ENCODE results near the gene RASIP1.
"Not testable (repeated sequence)": the region's sequence is repeated elsewhere in the genome, so short reads cannot be mapped to it uniquely, and the experiment has no call there.

The RASIP1 gene

GRCh38 chr19:48770266-48770665, 29.9 kb upstream of the RASIP1 start:
- H3K4me3 ChIP-seq (ENCODE audit: low read depth, low read length): no peak overlapping the region
- H3K4me1 ChIP-seq (ENCODE audit: control insufficient read depth, insufficient read depth, low read length): peaks cover 2% of the 10 kb centered on the region; the same call in 1 of the 2 replicates
- no peak overlapping the region for H3K9ac ChIP-seq (ENCODE audit: low read depth, low read length)
- no peaks in the 10 kb centered on the region for H3K9me3 ChIP-seq (ENCODE audit: control insufficient read depth, insufficient read depth, low read length)
- H3K36me3 ChIP-seq (ENCODE audit: control insufficient read depth, insufficient read depth, low read length): no peaks in the 10 kb centered on the region
- no peak overlapping the region for H3K27ac ChIP-seq (ENCODE audit: low read depth, low read length)
- no peaks in the 10 kb centered on the region for H3K27me3 ChIP-seq (ENCODE audit: control insufficient read depth, insufficient read depth, low read length)

GRCh38 chr19:48768994-48769713, 28.7 kb upstream of the RASIP1 start:
- Histone ChIP-seq H3K9me3 (ENCODE audit: control insufficient read depth, insufficient read depth, low read length) (no peaks in the 10 kb centered on the region), H3K9ac (ENCODE audit: low read depth, low read length) (no peak overlapping the region), H3K27me3 (ENCODE audit: control insufficient read depth, insufficient read depth, low read length) (no peaks in the 10 kb centered on the region), H3K27ac (ENCODE audit: low read depth, low read length) (no peak overlapping the region), H3K4me1 (ENCODE audit: control insufficient read depth, insufficient read depth, low read length) (peaks cover 2% of the 10 kb centered on the region; the same call in 1 of the 2 replicates), H3K36me3 (ENCODE audit: control insufficient read depth, insufficient read depth, low read length) (no peaks in the 10 kb centered on the region), H3K4me3 (ENCODE audit: low read depth, low read length) (no peak overlapping the region)

- not testable (repeated sequence) for H3K9ac ChIP-seq (ENCODE audit: low read depth, low read length); H3K9me3 ChIP-seq (ENCODE audit: control insufficient read depth, insufficient read depth, low read length); H3K4me3 ChIP-seq (ENCODE audit: low read depth, low read length); H3K36me3 ChIP-seq (ENCODE audit: control insufficient read depth, insufficient read depth, low read length); H3K27ac ChIP-seq (ENCODE audit: low read depth, low read length); H3K27me3 ChIP-seq (ENCODE audit: control insufficient read depth, insufficient read depth, low read length); H3K4me1 ChIP-seq (ENCODE audit: control insufficient read depth, insufficient read depth, low read length)
Observed at GRCh38 chr19:48768171-48768753, 27.9 kb upstream of the RASIP1 start.

GRCh38 chr19:48765816-48766215, 25.4 kb upstream of the RASIP1 start:
- H3K4me1 ChIP-seq (ENCODE audit: control insufficient read depth, insufficient read depth, low read length); H3K27me3 ChIP-seq (ENCODE audit: control insufficient read depth, insufficient read depth, low read length); H3K36me3 ChIP-seq (ENCODE audit: control insufficient read depth, insufficient read depth, low read length); H3K9me3 ChIP-seq (ENCODE audit: control insufficient read depth, insufficient read depth, low read length); H3K9ac ChIP-seq (ENCODE audit: low read depth, low read length); H3K27ac ChIP-seq (ENCODE audit: low read depth, low read length); H3K4me3 ChIP-seq (ENCODE audit: low read depth, low read length): not testable (repeated sequence)

- Histone ChIP-seq H3K9me3 (ENCODE audit: control insufficient read depth, insufficient read depth, low read length) (no peaks in the 10 kb centered on the region), H3K9ac (ENCODE audit: low read depth, low read length) (no peak overlapping the region), H3K36me3 (ENCODE audit: control insufficient read depth, insufficient read depth, low read length) (no peaks in the 10 kb centered on the region), H3K4me3 (ENCODE audit: low read depth, low read length) (no peak overlapping the region), H3K27ac (ENCODE audit: low read depth, low read length) (no peak overlapping the region), H3K4me1 (ENCODE audit: control insufficient read depth, insufficient read depth, low read length) (peaks cover 4% of the 10 kb centered on the region; the same call in 1 of the 2 replicates), H3K27me3 (ENCODE audit: control insufficient read depth, insufficient read depth, low read length) (no peaks in the 10 kb centered on the region)
Observed at GRCh38 chr19:48760504-48761205, 20.2 kb upstream of the RASIP1 start.

- no peak overlapping the region for H3K27ac ChIP-seq (ENCODE audit: low read depth, low read length)
- H3K9ac ChIP-seq (ENCODE audit: low read depth, low read length): no peak overlapping the region
- no peaks in the 10 kb centered on the region for H3K36me3 ChIP-seq (ENCODE audit: control insufficient read depth, insufficient read depth, low read length)
- H3K4me1 ChIP-seq (ENCODE audit: control insufficient read depth, insufficient read depth, low read length): peaks cover 13% of the 10 kb centered on the region
- H3K9me3 ChIP-seq (ENCODE audit: control insufficient read depth, insufficient read depth, low read length): no peaks in the 10 kb centered on the region
- H3K27me3 ChIP-seq (ENCODE audit: control insufficient read depth, insufficient read depth, low read length): no peaks in the 10 kb centered on the region
- no peak overlapping the region for H3K4me3 ChIP-seq (ENCODE audit: low read depth, low read length)
Observed at GRCh38 chr19:48757741-48758144, 17.3 kb upstream of the RASIP1 start.

- Histone ChIP-seq H3K9me3 (ENCODE audit: control insufficient read depth, insufficient read depth, low read length) (no peaks in the 10 kb centered on the region), H3K27ac (ENCODE audit: low read depth, low read length) (no peak overlapping the region), H3K4me1 (ENCODE audit: control insufficient read depth, insufficient read depth, low read length) (peaks cover 13% of the 10 kb centered on the region), H3K36me3 (ENCODE audit: control insufficient read depth, insufficient read depth, low read length) (no peaks in the 10 kb centered on the region), H3K4me3 (ENCODE audit: low read depth, low read length) (no peak overlapping the region), H3K27me3 (ENCODE audit: control insufficient read depth, insufficient read depth, low read length) (no peaks in the 10 kb centered on the region), H3K9ac (ENCODE audit: low read depth, low read length) (no peak overlapping the region)
Observed at GRCh38 chr19:48757089-48757675, 16.8 kb upstream of the RASIP1 start.

- H3K27ac ChIP-seq (ENCODE audit: low read depth, low read length): no peak overlapping the region
- H3K4me3 ChIP-seq (ENCODE audit: low read depth, low read length): no peak overlapping the region
- no peaks in the 10 kb centered on the region for H3K9me3 ChIP-seq (ENCODE audit: control insufficient read depth, insufficient read depth, low read length)
- H3K4me1 ChIP-seq (ENCODE audit: control insufficient read depth, insufficient read depth, low read length): peaks cover 13% of the 10 kb centered on the region
- H3K36me3 ChIP-seq (ENCODE audit: control insufficient read depth, insufficient read depth, low read length): no peaks in the 10 kb centered on the region
- no peak overlapping the region for H3K9ac ChIP-seq (ENCODE audit: low read depth, low read length)
- no peaks in the 10 kb centered on the region for H3K27me3 ChIP-seq (ENCODE audit: control insufficient read depth, insufficient read depth, low read length)
Observed at GRCh38 chr19:48756686-48757085, 16.3 kb upstream of the RASIP1 start.

- H3K27me3 ChIP-seq (ENCODE audit: control insufficient read depth, insufficient read depth, low read length): no peaks in the 10 kb centered on the region
- H3K4me1 ChIP-seq (ENCODE audit: control insufficient read depth, insufficient read depth, low read length): peaks cover 15% of the 10 kb centered on the region
- H3K36me3 ChIP-seq (ENCODE audit: control insufficient read depth, insufficient read depth, low read length): peaks cover 1% of the 10 kb centered on the region; the same call in 1 of the 2 replicates
- H3K27ac ChIP-seq (ENCODE audit: low read depth, low read length): no peak overlapping the region
- H3K9ac ChIP-seq (ENCODE audit: low read depth, low read length): no peak overlapping the region
- no peaks in the 10 kb centered on the region for H3K9me3 ChIP-seq (ENCODE audit: control insufficient read depth, insufficient read depth, low read length)
- H3K4me3 ChIP-seq (ENCODE audit: low read depth, low read length): no peak overlapping the region
Observed at GRCh38 chr19:48756212-48756611, 15.8 kb upstream of the RASIP1 start.

- Histone ChIP-seq H3K27ac (ENCODE audit: low read depth, low read length) (no peak overlapping the region), H3K27me3 (ENCODE audit: control insufficient read depth, insufficient read depth, low read length) (no peaks in the 10 kb centered on the region), H3K4me1 (ENCODE audit: control insufficient read depth, insufficient read depth, low read length) (peaks cover 15% of the 10 kb centered on the region), H3K9me3 (ENCODE audit: control insufficient read depth, insufficient read depth, low read length) (no peaks in the 10 kb centered on the region), H3K36me3 (ENCODE audit: control insufficient read depth, insufficient read depth, low read length) (peaks cover 5% of the 10 kb centered on the region), H3K4me3 (ENCODE audit: low read depth, low read length) (no peak overlapping the region), H3K9ac (ENCODE audit: low read depth, low read length) (0 out of 2 replicates have a peak overlapping the region, but pooled peaks have one; percentile 30)
Observed at GRCh38 chr19:48755787-48756186, 15.4 kb upstream of the RASIP1 start.

Measured in HUES48 (cell line).